Epithelial cell of proximal tubule (primary cell): Measurements from ENCODE around the gene L1CAM. TPM values are rescaled to one million over a fixed set of nuclear protein-coding genes. Genes with fewer than 3 reads are reported as not detected.

ENCODE experiments used
- DNase-seq: peaks from one replicate; pipeline ENCODE4 v3.0.0-alpha.2; 2011; ENCODE audit warnings: low read depth
- H3K4me3 ChIP-seq: 2 replicates; pipeline ENCODE4 v1.5.1; 2011; ENCODE audit warnings: low read depth, mild to moderate bottlenecking, low read length
- CTCF ChIP-seq: conservative IDR thresholded peaks from 2 replicates; pipeline ENCODE4 v1.5.1; 2012; ENCODE audit warnings: low read depth, mild to moderate bottlenecking, low read length
- total RNA-seq: library from RNA; depleted of rRNA; stranded (reverse); fragments of >200 nt; gene quantifications from 2 replicates; pipeline ENCODE4 v1.2.3, GENCODE V29; 2015

Gene L1CAM
- total RNA-seq, 1 donor from 2014 or later: 62.1 TPM

GRCh38 chrX:153845842-153846241 lies 40.1 kb downstream of the L1CAM start:
- no peak overlapping the region for H3K4me3 ChIP-seq
- TF ChIP-seq CTCF: no peak
- no peak for DNase-seq

GRCh38 chrX:153845195-153845594 lies 40.8 kb downstream of the L1CAM start:
- no peak overlapping the region for H3K4me3 ChIP-seq
- TF ChIP-seq CTCF: no peak
- DNase-seq: no peak

DNA sequence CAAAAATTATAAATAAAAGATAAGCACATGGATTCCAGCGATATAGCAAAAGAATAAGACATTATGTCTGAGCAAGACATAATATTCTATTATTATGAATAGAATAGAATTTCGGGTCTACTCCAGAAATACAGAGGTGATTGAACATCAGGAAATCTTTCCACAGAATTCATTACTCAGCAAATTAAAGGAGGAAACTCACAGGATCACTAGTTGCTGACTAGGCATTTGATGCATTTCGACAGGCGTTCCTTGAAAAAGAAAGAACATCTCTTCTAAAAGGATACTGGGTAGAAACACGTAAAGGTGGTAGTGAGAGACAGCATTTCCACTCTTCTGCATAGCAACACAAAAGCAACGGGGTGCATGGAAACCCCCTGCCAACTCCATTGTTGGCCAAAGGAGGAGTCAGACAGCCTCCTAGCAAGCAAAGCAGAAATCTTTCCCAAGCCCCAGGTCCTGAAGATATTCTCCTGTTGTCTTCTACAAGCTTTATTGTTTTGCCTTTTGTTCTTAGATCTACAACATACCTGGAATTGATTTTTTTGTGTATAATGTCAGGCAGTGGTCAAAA lies 41.4 kb downstream of the L1CAM start:
- DNase-seq: no peak
- no peak overlapping the region for H3K4me3 ChIP-seq
- TF ChIP-seq CTCF: no peak

GRCh38 chrX:153836921-153837320 lies 49.1 kb downstream of the L1CAM start:
- TF ChIP-seq CTCF: no peak
- no peak overlapping the region for H3K4me3 ChIP-seq
- DNase-seq: no peak

DNA sequence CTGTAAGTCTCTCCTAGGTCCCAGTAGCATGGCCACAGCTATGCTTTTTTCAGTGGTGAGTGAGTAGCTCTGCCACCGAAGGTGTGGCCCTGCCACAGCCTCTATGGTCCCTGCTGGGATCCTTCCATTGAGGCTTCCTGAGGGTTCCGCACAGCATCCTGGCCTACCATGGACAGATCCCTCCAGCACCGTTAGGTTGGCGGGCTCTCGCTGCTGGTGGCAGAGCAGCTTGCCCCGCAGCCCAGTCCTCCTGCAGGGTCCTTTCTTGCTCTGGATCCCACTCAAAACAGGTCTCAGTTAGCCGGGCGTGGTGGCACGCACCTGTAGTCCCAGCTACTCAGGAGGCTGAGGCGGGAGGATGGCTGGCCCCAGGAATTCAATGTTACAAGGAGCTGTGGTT lies 53.2 kb downstream of the L1CAM start:
- no peak for DNase-seq

DNA sequence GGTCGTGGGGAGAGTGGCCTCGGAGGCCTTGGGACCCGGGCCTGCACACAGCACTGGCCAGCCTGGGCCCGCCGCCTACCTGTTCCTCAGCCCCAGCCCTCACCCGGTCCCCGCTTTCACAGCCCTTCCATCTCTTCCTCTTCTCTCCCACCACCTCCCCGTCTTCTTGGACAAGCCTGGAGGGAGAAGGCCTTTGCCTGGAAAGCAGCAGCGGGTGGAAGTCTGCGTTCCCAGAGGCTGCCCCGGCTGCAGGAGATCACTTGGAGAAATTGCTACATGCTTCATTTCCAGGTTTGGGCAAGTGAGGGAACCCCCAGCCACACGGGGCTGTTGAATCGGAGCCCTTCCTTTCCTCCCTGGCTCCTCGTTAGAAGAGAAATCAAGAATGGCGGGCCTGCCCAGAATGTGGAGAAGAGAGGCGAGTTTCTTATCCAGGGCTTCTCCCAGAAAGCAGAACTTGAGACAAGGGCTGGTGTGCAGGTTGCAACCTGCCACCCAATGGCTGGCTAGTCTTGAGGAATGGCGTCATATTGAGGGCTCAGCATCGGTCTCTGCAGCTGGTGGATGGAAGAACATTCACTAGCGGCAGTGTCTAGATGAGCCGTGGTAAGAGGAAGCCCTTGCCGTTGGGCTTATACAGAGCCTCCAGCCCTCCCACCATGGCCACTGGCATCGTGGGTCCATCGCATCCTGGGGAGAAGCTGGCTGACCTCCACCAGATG lies 54.4 kb downstream of the L1CAM start:
- H3K4me3 ChIP-seq: no peak overlapping the region
- TF ChIP-seq CTCF: no peak
- no peak for DNase-seq

More for the DNA sequence above, 53.2 kb downstream of the L1CAM start:
- no peak for TF ChIP-seq CTCF
- no peak overlapping the region for H3K4me3 ChIP-seq
